Lower leg skin (tissue), 4 donors: ENCODE measurements around the gene PPIG. TPM values are rescaled to one million over a fixed set of nuclear protein-coding genes. Genes with fewer than 3 reads are reported as not detected.
"Not testable (repeated sequence)": the region's sequence is repeated elsewhere in the genome, so short reads cannot be mapped to it uniquely, and the experiment has no call there.

Source experiments
- DNase-seq, 2 donors: peaks; one replicate each; pipeline ENCODE4 v3.0.0-alpha.2; 2019; ENCODE audit warnings: low spot score in 2 of 2
- H3K4me3 ChIP-seq: fragments of 200-600 bp; sonication (generic); 2 replicates; pipeline ENCODE4 v1.5.1; 2017; ENCODE audit warnings: mild to moderate bottlenecking, low read depth; ENCODE audit not compliant: poor library complexity, severe bottlenecking
- CTCF ChIP-seq, 3 donors: fragments of 450-650 bp; IDR thresholded peaks; one replicate each; pipeline ENCODE4 v1.5.1; 2016; ENCODE audit warnings: antibody characterized with exemption in 3 of 3, mild to moderate bottlenecking in 3 of 3, moderate library complexity in 2 of 3
- POLR2A ChIP-seq, 2 donors: fragments of 450-650 bp; IDR thresholded peaks; one replicate each; pipeline ENCODE4 v1.6.1; 2016 to 2017; ENCODE audit warnings: antibody characterized with exemption in 2 of 2, mild to moderate bottlenecking in 1 of 2, moderate library complexity in 1 of 2
- WGBS, 2 donors: methylation state at CpG; one replicate each; pipeline ENCODE4 v1.1.5; 2018; 5-methylcytosine and 5-hydroxymethylcytosine counted together
- intact Hi-C: fragments of 100-400 bp; cut with DNase I; formaldehyde crosslinking; loops from one replicate; pipeline ENCODE4 v1.15.0; 2023; ENCODE audit warnings: low total_unique reads
- total RNA-seq, 4 donors: library from RNA; depleted of rRNA; stranded (reverse); fragments of >200 nt; gene quantifications; one replicate each; pipeline ENCODE4 v1.1.0, GENCODE V29; 2016

The PPIG gene
- total RNA-seq, 4 donors from 2014 or later = 23.5 to 31.9 (median 28.0) TPM

- intact Hi-C loops = no loop called here
- H3K4me3 ChIP-seq = peak overlapping the region; percentile 51
- WGBS, 2 donors = 25 to 27% methylated on average over 2 of the region's 2 CpGs
- no peak for DNase-seq
- TF ChIP-seq CTCF (IDR thresholded peaks at IDR 0.05) = no peak
Measured at GRCh38 chr2:169572821-169573159, 11.4 kb upstream of the PPIG start.

GRCh38 chr2:169573160-169573973 is 10.8 kb upstream of the PPIG start, which contains the start of gene FASTKD1:
Gene FASTKD1 (minus strand): TSS chr2:169573865. CDS start chr2:169572029, 1,836 bp downstream.
- intact Hi-C loops = no loop called here

GRCh38 chr2:169573974-169574299 is 10.2 kb upstream of the PPIG start:
- WGBS, 2 donors = 31 to 34% methylated on average over 6 of the region's 6 CpGs
- TF ChIP-seq CTCF (IDR thresholded peaks at IDR 0.05) = no peak
- no peak for TF ChIP-seq POLR2A (IDR thresholded peaks at IDR 0.05)
- peak overlapping the region; percentile 51 for H3K4me3 ChIP-seq
- no peak for DNase-seq
- intact Hi-C loops = no loop called here

More at GRCh38 chr2:169573160-169573973, 10.8 kb upstream of the PPIG start, which contains the start of gene FASTKD1:
- TF ChIP-seq POLR2A (IDR thresholded peaks at IDR 0.05) (no peak), CTCF (IDR thresholded peaks at IDR 0.05) (peak in 1 of 3 donors; percentile 58)
- DNase-seq = peak; percentile 90 to 97
- peak within 1 kb of the TSS; percentile 51 for H3K4me3 ChIP-seq
- WGBS, 2 donors = 0 to 1% methylated on average over 33 of the region's 33 CpGs

GRCh38 chr2:169574539-169574938 is 9.6 kb upstream of the PPIG start:
- DNase-seq, intact Hi-C loops, H3K4me3 ChIP-seq: not testable (repeated sequence)
- WGBS, 2 donors = 83 to 87% methylated on average over 5 of the region's 5 CpGs

- H3K4me3 ChIP-seq, intact Hi-C loops, DNase-seq: not testable (repeated sequence)
- WGBS, 2 donors = 96 to 100% methylated on average over 4 to 11 of the region's 36 CpGs
Measured at GRCh38 chr2:169575264-169575663, 8.9 kb upstream of the PPIG start.

- no peak for TF ChIP-seq CTCF (IDR thresholded peaks at IDR 0.05)
- no peak for TF ChIP-seq POLR2A (IDR thresholded peaks at IDR 0.05)
- intact Hi-C loops = no loop called here
- 56 to 60% methylated on average over 6 of the region's 6 CpGs for WGBS, 2 donors
Measured at GRCh38 chr2:169579044-169579443, 5.1 kb upstream of the PPIG start.

GRCh38 chr2:169582552-169583266 is 1.4 kb upstream of the PPIG start:
- H3K4me3 ChIP-seq, intact Hi-C loops, DNase-seq: not testable (repeated sequence)
- WGBS, 2 donors = 95 to 97% methylated on average over 10 of the region's 10 CpGs

More at GRCh38 chr2:169579044-169579443, 5.1 kb upstream of the PPIG start:
- H3K4me3 ChIP-seq = no peak overlapping the region
- no peak for DNase-seq
